Measurements from ENCODE around the gene ZNF592. TPM values are rescaled to one million over a fixed set of nuclear protein-coding genes. Genes with fewer than 3 reads are reported as not detected.

The ZNF592 gene
- total RNA-seq, 4 donors from 2014 or later, result 18.3 to 28.0 (median 21.2) TPM

GRCh38 chr15:84826369-84826823, 78.0 kb downstream of the ZNF592 start:
- TF ChIP-seq POLR2A (IDR thresholded peaks at IDR 0.05) (no peak), CTCF (IDR thresholded peaks at IDR 0.05) (no peak)
- Histone ChIP-seq H3K27ac (no peak overlapping the region), H3K4me1 (peaks cover under 1 to 6% of the 10 kb centered on the region in 2 donors), H3K4me3 (replicated peaks in 1 of 3) (no peak overlapping the region), H3K36me3 (no peaks in the 10 kb centered on the region), H3K9me3 (no peaks in the 10 kb centered on the region), H3K27me3 (no peaks in the 10 kb centered on the region)
- 71 to 77% methylated on average over 5 to 6 of the region's 6 CpGs for WGBS, 2 donors
- intact Hi-C loops (cut with DNase I), result loop anchor here (10.0 kb wide), 1 partner anchor 98 kb away; no protein-coding TSS in a partner anchor
- peak in 1 of 2 donors; percentile 9 for DNase-seq

GRCh38 chr15:84827246-84827645, 78.9 kb downstream of the ZNF592 start:
- Histone ChIP-seq H3K36me3 (no peaks in the 10 kb centered on the region), H3K27me3 (no peaks in the 10 kb centered on the region), H3K9me3 (no peaks in the 10 kb centered on the region), H3K27ac (no peak overlapping the region), H3K4me1 (peaks cover 6 to 12% of the 10 kb centered on the region in 2 donors), H3K4me3 (replicated peaks in 1 of 3) (no peak overlapping the region)
- 96% methylated on average over 8 to 9 of the region's 9 CpGs for WGBS, 2 donors
- TF ChIP-seq CTCF (IDR thresholded peaks at IDR 0.05) (no peak), POLR2A (IDR thresholded peaks at IDR 0.05) (no peak)
- no peak for DNase-seq
- intact Hi-C loops (cut with DNase I), result loop anchor here (10.0 kb wide), 1 partner anchor 98 kb away; no protein-coding TSS in a partner anchor

GRCh38 chr15:84828086-84828908, 79.9 kb downstream of the ZNF592 start:
- Histone ChIP-seq H3K27me3 (no peaks in the 10 kb centered on the region), H3K36me3 (no peaks in the 10 kb centered on the region), H3K4me1 (peaks cover 6 to 19% of the 10 kb centered on the region in 2 donors), H3K4me3 (replicated peaks in 1 of 3) (no peak overlapping the region), H3K27ac (no peak overlapping the region), H3K9me3 (no peaks in the 10 kb centered on the region)
- WGBS, 2 donors, result 71 to 75% methylated on average over 14 of the region's 14 CpGs
- TF ChIP-seq CTCF (IDR thresholded peaks at IDR 0.05), result no peak
- no peak for TF ChIP-seq POLR2A (IDR thresholded peaks at IDR 0.05)
- intact Hi-C loops (cut with DNase I), result loop anchor here (10.0 kb wide), 1 partner anchor 97 kb away; no protein-coding TSS in a partner anchor
- no peak for DNase-seq

- 94 to 96% methylated on average over 8 of the region's 8 CpGs for WGBS, 2 donors
Measured at GRCh38 chr15:84829428-84829827, 81.0 kb downstream of the ZNF592 start.

More at GRCh38 chr15:84829428-84829827, 81.0 kb downstream of the ZNF592 start:
- DNase-seq, result no peak
- Histone ChIP-seq H3K9me3 (no peaks in the 10 kb centered on the region), H3K4me1 (peaks cover 6 to 16% of the 10 kb centered on the region in 2 donors), H3K27ac (no peak overlapping the region), H3K4me3 (replicated peaks in 1 of 3) (no peak overlapping the region), H3K27me3 (no peaks in the 10 kb centered on the region), H3K36me3 (no peaks in the 10 kb centered on the region)
- intact Hi-C loops (cut with DNase I), result loop anchor here (10.0 kb wide), 1 partner anchor 95 kb away; no protein-coding TSS in a partner anchor
- TF ChIP-seq CTCF (IDR thresholded peaks at IDR 0.05), result no peak
- TF ChIP-seq POLR2A (IDR thresholded peaks at IDR 0.05), result no peak
